Activated CD8-positive, alpha-beta memory T cell treated with anti-CD3 and anti-CD28 coated beads, Interleukin-2, amount 10 ng/mL, durations not matched to agents 7 days and 5 days (primary cell): Measurements from ENCODE around the gene CPNE9. TPM values are rescaled to one million over a fixed set of nuclear protein-coding genes. Genes with fewer than 3 reads are reported as not detected.
A peak's percentile ranks its signal among the peaks of the same experiment; 100 is the strongest.

ENCODE experiments used
- ATAC-seq: fragments of 150-1000 bp; cut with Tn5 transposase; one replicate; pipeline ENCODE4 v1.10.0; 2021; ENCODE audit warnings: moderate library complexity
- CTCF ChIA-PET: fragments of 350-600 bp; sonication (Branson Sonifier 250); formaldehyde crosslinking; loops from one replicate; lab custom pipeline; 2021; ENCODE audit warnings: antibody characterized with exemption; lab: Charles Lee
- DNase-seq: peaks from one replicate; pipeline ENCODE4 v3.0.0-alpha.2; 2020
- H3K27ac Mint-ChIP-seq: one replicate; pipeline ENCODE4 v1.8.0; 2021; ENCODE audit warnings: mild to moderate bottlenecking, mixed read lengths
- H3K27me3 Mint-ChIP-seq: one replicate; pipeline ENCODE4 v1.8.0; 2021; ENCODE audit warnings: mixed read lengths
- H3K36me3 Mint-ChIP-seq: one replicate; pipeline ENCODE4 v1.8.0; 2021; ENCODE audit warnings: mild to moderate bottlenecking, mixed read lengths
- H3K4me1 Mint-ChIP-seq: one replicate; pipeline ENCODE4 v1.8.0; 2021; ENCODE audit warnings: mixed read lengths
- H3K4me3 Mint-ChIP-seq: one replicate; pipeline ENCODE4 v1.8.0; 2021; ENCODE audit warnings: mild to moderate bottlenecking, moderate library complexity, mixed read lengths
- H3K9me3 Mint-ChIP-seq: one replicate; pipeline ENCODE4 v1.8.0; 2022; ENCODE audit warnings: low read depth, mixed read lengths
- total RNA-seq, 2 experiments: library from RNA; stranded (reverse); gene quantifications; one replicate each; pipeline ENCODE4 v1.2.3, GENCODE V29; 2021

CPNE9 gene
- total RNA-seq, 2 experiments from 2014 or later, result not detected

DNA sequence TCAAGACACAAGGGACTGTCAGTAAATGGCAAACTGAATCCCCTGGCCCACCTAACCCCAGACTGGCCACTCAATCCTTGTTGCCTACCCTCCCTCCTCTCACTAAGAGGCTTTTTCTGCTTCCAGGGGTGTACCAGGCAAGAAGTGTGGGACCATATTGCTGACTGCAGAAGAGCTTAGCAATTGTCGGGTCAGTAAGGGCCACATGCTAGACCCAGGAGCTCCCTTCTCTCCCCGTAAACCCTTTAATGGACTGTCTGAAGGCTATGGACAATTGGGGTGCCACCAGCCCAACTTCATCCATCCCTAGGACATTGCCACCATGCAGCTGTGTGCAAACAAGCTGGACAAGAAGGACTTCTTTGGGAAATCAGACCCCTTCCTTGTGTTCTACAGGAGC lies 8.8 kb downstream of the CPNE9 start:
- Mint-ChIP-seq H3K9me3 (no peaks in the 10 kb centered on the region), H3K27ac (no peak overlapping the region), H3K36me3 (no peaks in the 10 kb centered on the region), H3K4me3 (no peak overlapping the region), H3K4me1 (no peaks in the 10 kb centered on the region), H3K27me3 (peaks cover 2% of the 10 kb centered on the region)
- ATAC-seq (no peak), DNase-seq (no peak)
- CTCF ChIA-PET, result no interaction called here

GRCh38 chr3:9713142-9713541 lies 9.5 kb downstream of the CPNE9 start:
- no peak for ATAC-seq
- CTCF ChIA-PET, result no interaction called here
- Mint-ChIP-seq H3K4me1 (no peaks in the 10 kb centered on the region), H3K27me3 (no peaks in the 10 kb centered on the region), H3K27ac (no peak overlapping the region), H3K36me3 (no peaks in the 10 kb centered on the region), H3K9me3 (no peaks in the 10 kb centered on the region), H3K4me3 (no peak overlapping the region)
- DNase-seq, result no peak

DNA sequence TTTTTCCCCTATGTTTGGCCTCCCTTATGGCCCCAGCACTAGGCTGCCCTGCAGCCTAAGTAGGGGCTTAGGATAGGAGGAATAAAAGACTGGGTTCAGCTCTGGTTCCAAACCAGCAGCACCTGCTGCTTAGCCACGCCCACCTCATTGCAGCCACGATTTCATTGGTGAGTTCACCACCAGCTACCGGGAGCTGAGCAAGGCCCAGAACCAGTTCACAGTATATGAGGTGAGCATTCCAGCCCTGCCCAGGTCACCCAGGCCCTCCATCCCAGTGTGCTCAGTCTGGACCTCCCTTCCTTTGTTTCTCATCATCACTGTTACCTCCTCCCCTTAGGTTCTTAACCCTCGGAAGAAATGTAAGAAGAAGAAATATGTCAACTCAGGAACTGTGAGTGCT lies 11.5 kb downstream of the CPNE9 start:
- Mint-ChIP-seq H3K27ac (no peak overlapping the region), H3K36me3 (no peaks in the 10 kb centered on the region), H3K27me3 (no peaks in the 10 kb centered on the region), H3K4me3 (no peak overlapping the region), H3K9me3 (no peaks in the 10 kb centered on the region), H3K4me1 (no peaks in the 10 kb centered on the region)
- ATAC-seq (no peak), DNase-seq (no peak)
- CTCF ChIA-PET, result no interaction called here

- CTCF ChIA-PET, result no interaction called here
- peak; percentile 62 for DNase-seq
- no peaks in the 10 kb centered on the region for H3K36me3 Mint-ChIP-seq
- no peaks in the 10 kb centered on the region for H3K27me3 Mint-ChIP-seq
- no peaks in the 10 kb centered on the region for H3K9me3 Mint-ChIP-seq
- ATAC-seq, result peak; percentile 80
- H3K4me1 Mint-ChIP-seq, result no peaks in the 10 kb centered on the region
- H3K27ac Mint-ChIP-seq, result no peak overlapping the region
- no peak overlapping the region for H3K4me3 Mint-ChIP-seq
These were observed 12.3 kb downstream of the CPNE9 start for GRCh38 chr3:9715764-9716437.

GRCh38 chr3:9716801-9717555 lies 13.3 kb downstream of the CPNE9 start:
- Mint-ChIP-seq H3K9me3 (no peaks in the 10 kb centered on the region), H3K27ac (no peak overlapping the region), H3K4me3 (no peak overlapping the region), H3K36me3 (no peaks in the 10 kb centered on the region), H3K27me3 (no peaks in the 10 kb centered on the region), H3K4me1 (no peaks in the 10 kb centered on the region)
- CTCF ChIA-PET, result interaction anchor here (1.8 kb wide), 1 partner anchor 10 kb away, joined by 10 read pairs; no protein-coding TSS in a partner anchor
- ATAC-seq (no peak), DNase-seq (no peak)

- Mint-ChIP-seq H3K27me3 (no peaks in the 10 kb centered on the region), H3K27ac (no peak overlapping the region), H3K4me3 (no peak overlapping the region), H3K9me3 (no peaks in the 10 kb centered on the region), H3K4me1 (no peaks in the 10 kb centered on the region), H3K36me3 (no peaks in the 10 kb centered on the region)
- DNase-seq, result no peak
- CTCF ChIA-PET, result interaction anchor here (1.8 kb wide), 1 partner anchor 9 kb away, joined by 10 read pairs; no protein-coding TSS in a partner anchor
- no peak for ATAC-seq
These were observed 13.9 kb downstream of the CPNE9 start for GRCh38 chr3:9717563-9717962.

GRCh38 chr3:9718118-9718517 lies 14.5 kb downstream of the CPNE9 start:
- H3K27me3 Mint-ChIP-seq, result no peaks in the 10 kb centered on the region
- no peak for DNase-seq
- peaks cover 4% of the 10 kb centered on the region for H3K4me1 Mint-ChIP-seq
- no peak overlapping the region for H3K4me3 Mint-ChIP-seq
- H3K36me3 Mint-ChIP-seq, result no peaks in the 10 kb centered on the region
- no peak for ATAC-seq
- H3K9me3 Mint-ChIP-seq, result no peaks in the 10 kb centered on the region
- CTCF ChIA-PET, result interaction anchor here (1.8 kb wide), 1 partner anchor 9 kb away, joined by 10 read pairs; no protein-coding TSS in a partner anchor
- no peak overlapping the region for H3K27ac Mint-ChIP-seq

DNA sequence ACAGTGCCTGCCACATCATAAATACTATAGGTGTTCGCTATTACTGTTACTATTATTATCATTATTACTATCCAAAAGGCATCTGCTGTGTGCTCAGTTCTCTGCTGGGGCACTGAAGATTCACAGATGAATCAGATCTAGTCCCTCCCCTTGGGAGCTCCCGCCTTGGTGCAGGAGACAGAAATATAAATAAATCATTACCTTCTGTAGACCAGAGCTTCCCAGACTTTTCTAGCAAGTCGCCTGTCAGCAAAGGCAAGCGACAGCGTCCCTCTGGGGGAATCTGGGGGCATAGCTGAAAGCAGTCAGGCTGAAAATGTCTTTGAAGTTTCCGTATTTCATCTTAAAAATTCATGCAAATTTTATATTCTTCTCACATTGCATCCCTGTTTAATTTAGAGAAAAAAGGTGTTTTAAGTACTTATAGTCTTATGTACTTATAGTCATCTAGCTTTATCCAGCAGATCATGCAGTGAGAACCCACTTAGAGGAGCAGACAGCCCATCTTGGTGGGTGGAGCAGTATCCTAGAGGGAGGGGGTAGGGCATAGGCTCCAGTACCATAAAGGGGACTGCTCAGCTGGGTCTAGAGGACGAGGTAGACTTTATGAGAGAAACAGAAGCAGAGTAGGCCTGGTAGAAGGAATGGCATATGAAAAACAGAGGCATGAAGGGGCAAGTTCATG lies 17.5 kb downstream of the CPNE9 start:
- H3K9me3 Mint-ChIP-seq, result no peaks in the 10 kb centered on the region
- DNase-seq (no peak), ATAC-seq (no peak)
- no peak overlapping the region for H3K4me3 Mint-ChIP-seq
- CTCF ChIA-PET, result interaction anchor here (1.0 to 1.2 kb wide), 4 partner anchors 13 to 368 kb away, joined by 3 read pairs; no protein-coding TSS in a partner anchor
- H3K27ac Mint-ChIP-seq, result no peak overlapping the region
- peaks cover 6% of the 10 kb centered on the region for H3K4me1 Mint-ChIP-seq
- H3K36me3 Mint-ChIP-seq, result no peaks in the 10 kb centered on the region
- H3K27me3 Mint-ChIP-seq, result no peaks in the 10 kb centered on the region

- CTCF ChIA-PET, result interaction anchor here (1.1 to 1.2 kb wide), 3 partner anchors 211 to 368 kb away, joined by 3 read pairs; no protein-coding TSS in a partner anchor
- peaks cover 9% of the 10 kb centered on the region for H3K4me1 Mint-ChIP-seq
- H3K27me3 Mint-ChIP-seq, result no peaks in the 10 kb centered on the region
- H3K4me3 Mint-ChIP-seq, result no peak overlapping the region
- DNase-seq (no peak), ATAC-seq (no peak)
- H3K9me3 Mint-ChIP-seq, result no peaks in the 10 kb centered on the region
- H3K36me3 Mint-ChIP-seq, result no peaks in the 10 kb centered on the region
- no peak overlapping the region for H3K27ac Mint-ChIP-seq
These were observed 18.0 kb downstream of the CPNE9 start for GRCh38 chr3:9721700-9722060.

GRCh38 chr3:9725775-9726515 lies 22.3 kb downstream of the CPNE9 start:
- Mint-ChIP-seq H3K36me3 (no peaks in the 10 kb centered on the region), H3K4me3 (no peak overlapping the region), H3K27me3 (no peaks in the 10 kb centered on the region), H3K9me3 (no peaks in the 10 kb centered on the region), H3K27ac (no peak overlapping the region), H3K4me1 (peaks cover 31% of the 10 kb centered on the region)
- CTCF ChIA-PET, result interaction anchor here (1.1 to 2.1 kb wide), 4 partner anchors 8 to 77 kb away, joined by 4 to 16 read pairs (median 7); no protein-coding TSS in a partner anchor
- ATAC-seq (no peak), DNase-seq (no peak)

DNA sequence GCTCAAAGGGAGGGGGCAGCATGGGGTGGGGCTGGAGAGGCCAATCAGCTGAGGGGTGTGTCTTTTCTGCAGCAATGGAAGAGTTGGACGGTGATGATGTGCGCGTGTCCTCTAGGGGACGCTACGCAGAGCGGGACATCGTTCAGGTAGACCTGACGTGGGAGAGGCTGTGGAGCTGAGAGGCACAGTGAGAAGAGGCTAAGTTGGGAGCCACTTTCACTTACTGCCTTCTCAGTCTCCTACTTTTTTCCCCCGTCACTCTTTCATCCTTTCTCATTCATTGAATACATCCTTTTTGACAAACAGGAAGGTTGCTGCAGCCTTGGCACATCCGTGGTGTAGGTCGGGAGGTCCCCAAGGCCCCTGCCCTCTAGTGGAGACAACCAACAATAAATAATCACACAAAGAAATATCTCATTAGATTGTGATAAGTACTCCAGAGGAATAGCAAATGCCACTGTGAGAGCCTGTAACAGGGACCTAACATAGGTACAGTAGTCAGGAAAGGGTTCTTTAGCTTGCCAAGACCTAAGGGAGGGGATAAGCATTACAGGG lies 23.5 kb downstream of the CPNE9 start:
- Mint-ChIP-seq H3K27ac (peak overlapping the region; percentile 66), H3K4me1 (peaks cover 31% of the 10 kb centered on the region), H3K27me3 (no peaks in the 10 kb centered on the region), H3K9me3 (no peaks in the 10 kb centered on the region), H3K4me3 (peak overlapping the region; percentile 67), H3K36me3 (no peaks in the 10 kb centered on the region)
- CTCF ChIA-PET, result interaction anchor here (0.7 to 2.1 kb wide), 23 partner anchors 9 to 757 kb away, joined by 3 to 16 read pairs (median 3); partner anchors contain the start of genes ARPC4, OGG1 and TTLL3
- ATAC-seq, result no peak
- DNase-seq, result peak; percentile 75

DNA sequence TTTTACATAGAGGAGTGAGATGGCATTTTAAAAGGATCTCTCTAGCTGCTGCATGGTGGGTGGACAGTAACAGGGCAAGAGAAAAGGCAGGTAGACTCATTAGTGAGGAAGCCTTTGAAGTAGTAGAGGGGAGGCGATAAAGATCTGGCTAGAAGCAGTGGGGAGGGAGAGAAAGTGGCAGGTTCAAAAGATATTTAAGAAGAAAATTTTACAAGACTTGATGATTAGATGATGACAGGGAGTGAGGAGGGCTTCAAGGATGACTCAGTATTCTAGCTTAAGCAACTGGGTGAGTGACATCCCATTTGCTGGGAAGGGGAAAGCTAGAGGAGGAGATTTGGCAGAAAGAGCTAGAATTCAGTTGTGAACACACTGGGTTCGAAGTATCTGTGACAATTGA lies 24.1 kb downstream of the CPNE9 start:
- Mint-ChIP-seq H3K36me3 (no peaks in the 10 kb centered on the region), H3K4me3 (no peak overlapping the region), H3K27me3 (no peaks in the 10 kb centered on the region), H3K27ac (no peak overlapping the region), H3K9me3 (no peaks in the 10 kb centered on the region), H3K4me1 (peaks cover 34% of the 10 kb centered on the region)
- no peak for DNase-seq
- ATAC-seq, result no peak
- CTCF ChIA-PET, result interaction anchor here (0.6 to 2.1 kb wide), 20 partner anchors 10 to 758 kb away, joined by 3 to 16 read pairs (median 4); partner anchors contain the start of genes ARPC4, MTMR14, OGG1 and TTLL3
